Bone marrow (tissue), 2 donors: ENCODE measurements around the gene PRDM11.

Experiments used
- DNase-seq, 2 donors: peaks; one replicate each; lab custom pipeline; 2025; lab: John Stamatoyannopoulos, UW

PRDM11 gene

GRCh38 chr11:45265969-45266675 lies 119.7 kb downstream of the PRDM11 start:
- DNase-seq, result no peak

GRCh38 chr11:45266676-45267020 lies 120.2 kb downstream of the PRDM11 start:
- no peak for DNase-seq

GRCh38 chr11:45267052-45267451 lies 120.6 kb downstream of the PRDM11 start:
- no peak for DNase-seq

- no peak for DNase-seq
Measured at GRCh38 chr11:45267652-45268299, 121.3 kb downstream of the PRDM11 start.

- DNase-seq, result no peak
Measured at GRCh38 chr11:45269678-45270077, 123.2 kb downstream of the PRDM11 start.

- no peak for DNase-seq
Measured at GRCh38 chr11:45270946-45271716, 124.7 kb downstream of the PRDM11 start.

- no peak for DNase-seq
Measured at GRCh38 chr11:45272701-45273100, 126.3 kb downstream of the PRDM11 start.

- no peak for DNase-seq
Measured at GRCh38 chr11:45273509-45273908, 127.1 kb downstream of the PRDM11 start.

GRCh38 chr11:45274206-45274605 lies 127.8 kb downstream of the PRDM11 start:
- DNase-seq, result no peak

- DNase-seq, result no peak
Measured at GRCh38 chr11:45275828-45276227, 129.4 kb downstream of the PRDM11 start.

GRCh38 chr11:45278714-45279113 lies 132.3 kb downstream of the PRDM11 start:
- no peak for DNase-seq

GRCh38 chr11:45279645-45280044 lies 133.2 kb downstream of the PRDM11 start:
- DNase-seq, result no peak

GRCh38 chr11:45280449-45280848 lies 134.0 kb downstream of the PRDM11 start:
- no peak for DNase-seq

GRCh38 chr11:45282081-45282480 lies 135.6 kb downstream of the PRDM11 start:
- no peak for DNase-seq
